Gastroesophageal sphincter (tissue), 3 donors: ENCODE measurements around the gene SORCS1.

Experiments used
- CTCF ChIP-seq, 4 experiments: fragments of 200-600 bp in 2 of 4; fragments of 450-650 bp in 2 of 4; sonication (generic) in 1 of 4; IDR thresholded peaks; one replicate each; pipeline ENCODE4 v1.5.1; 2017 to 2019; ENCODE audit warnings: antibody characterized with exemption in 4 of 4, mild to moderate bottlenecking in 2 of 4, moderate library complexity in 2 of 4
- EP300 ChIP-seq: sonication (generic); formaldehyde crosslinking; IDR thresholded peaks from one replicate; pipeline ENCODE4 v1.6.1; 2017; ENCODE audit warnings: antibody characterized with exemption, mild to moderate bottlenecking
- POLR2A ChIP-seq, 2 donors: fragments of 450-650 bp; IDR thresholded peaks; one replicate each; pipeline ENCODE4 v1.6.1; 2017; ENCODE audit warnings: antibody characterized with exemption in 2 of 2, mild to moderate bottlenecking in 2 of 2, moderate library complexity in 1 of 2
- POLR2AphosphoS5 ChIP-seq: sonication (generic); formaldehyde crosslinking; IDR thresholded peaks from one replicate; pipeline ENCODE4 v1.6.1; 2017; ENCODE audit warnings: antibody characterized with exemption

- no peak for TF ChIP-seq POLR2AphosphoS5
- TF ChIP-seq CTCF (IDR thresholded peaks at IDR 0.05), result no peak
- no peak for TF ChIP-seq POLR2A (IDR thresholded peaks at IDR 0.05)
- no peak for TF ChIP-seq EP300
These were observed 35.5 kb downstream of the SORCS1 start for GRCh38 chr10:107129000-107129399.
